Left lobe of liver (tissue), 2 donors: ENCODE measurements around the gene ILKAP. TPM values are rescaled to one million over a fixed set of nuclear protein-coding genes. Genes with fewer than 3 reads are reported as not detected.

ENCODE experiments used
- ATAC-seq: fragments of 200-7000 bp; cut with Tn5 transposase; one replicate; pipeline ENCODE4 v1.9.1; 2020; ENCODE audit warnings: mild to moderate bottlenecking, moderate library complexity
- DNase-seq: peaks from one replicate; pipeline ENCODE4 v3.0.0-alpha.2; 2020; ENCODE audit warnings: low spot score
- total RNA-seq: library from RNA; stranded (reverse); gene quantifications from one replicate; pipeline ENCODE4 v1.2.1, GENCODE V29; 2021
- donor health status: DM: no; HTN: no; CAD: no; lungs with moderate emphysema.
- donor health status: DM: no; HTN: yes; CAD: no.

ILKAP gene, protein sequence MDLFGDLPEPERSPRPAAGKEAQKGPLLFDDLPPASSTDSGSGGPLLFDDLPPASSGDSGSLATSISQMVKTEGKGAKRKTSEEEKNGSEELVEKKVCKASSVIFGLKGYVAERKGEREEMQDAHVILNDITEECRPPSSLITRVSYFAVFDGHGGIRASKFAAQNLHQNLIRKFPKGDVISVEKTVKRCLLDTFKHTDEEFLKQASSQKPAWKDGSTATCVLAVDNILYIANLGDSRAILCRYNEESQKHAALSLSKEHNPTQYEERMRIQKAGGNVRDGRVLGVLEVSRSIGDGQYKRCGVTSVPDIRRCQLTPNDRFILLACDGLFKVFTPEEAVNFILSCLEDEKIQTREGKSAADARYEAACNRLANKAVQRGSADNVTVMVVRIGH
- 20.1 TPM for total RNA-seq

DNA sequence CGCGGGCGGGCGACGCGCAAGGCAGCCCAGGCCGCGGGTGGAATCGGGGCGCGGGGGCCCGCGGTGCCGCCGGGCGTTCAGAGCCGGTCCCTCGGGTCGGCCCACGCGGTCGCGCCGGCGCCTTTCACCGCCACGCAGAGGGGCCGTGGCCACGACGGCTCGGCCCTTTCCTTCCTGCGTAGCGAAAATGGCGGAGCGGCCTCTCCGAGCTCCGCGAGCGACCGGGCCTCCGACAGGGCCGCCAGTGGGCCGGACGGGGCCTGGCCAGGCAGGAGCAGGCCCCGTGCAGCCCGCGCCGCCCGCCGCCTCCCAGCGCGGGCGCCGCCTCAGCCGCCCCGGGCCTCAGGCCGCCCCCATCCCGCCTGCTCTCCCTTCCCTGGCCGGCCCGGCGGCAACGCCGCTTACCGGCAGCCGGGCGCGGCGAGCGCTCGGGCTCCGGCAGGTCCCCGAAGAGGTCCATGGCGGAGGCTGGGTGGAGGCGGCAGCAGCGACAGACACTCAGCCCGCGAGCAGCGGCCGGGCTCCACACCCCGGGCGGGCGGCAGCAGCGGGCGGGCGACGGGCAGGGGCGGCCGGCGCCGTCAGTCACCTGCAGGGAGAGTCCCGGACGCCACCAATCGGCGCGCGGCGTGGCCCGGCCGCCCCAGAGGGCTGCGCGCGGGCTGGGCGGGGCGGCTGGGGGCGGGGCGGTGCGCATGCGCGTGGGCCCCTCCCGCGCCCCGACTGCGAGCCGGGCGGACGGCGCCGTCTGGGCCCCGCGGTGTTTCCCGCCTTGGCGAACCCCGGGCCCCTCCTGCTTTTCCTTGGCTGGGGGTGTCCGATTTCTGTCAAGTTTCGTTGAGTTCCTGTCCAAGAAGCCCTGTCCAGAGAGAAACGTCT, at the start of gene ILKAP:
ILKAP (minus strand) TSS at position 602 of the 879 bp plus-strand sequence; CDS start at position 460, 142 bp downstream.
- ATAC-seq (peak; percentile 98), DNase-seq (peak; percentile 90)

DNA sequence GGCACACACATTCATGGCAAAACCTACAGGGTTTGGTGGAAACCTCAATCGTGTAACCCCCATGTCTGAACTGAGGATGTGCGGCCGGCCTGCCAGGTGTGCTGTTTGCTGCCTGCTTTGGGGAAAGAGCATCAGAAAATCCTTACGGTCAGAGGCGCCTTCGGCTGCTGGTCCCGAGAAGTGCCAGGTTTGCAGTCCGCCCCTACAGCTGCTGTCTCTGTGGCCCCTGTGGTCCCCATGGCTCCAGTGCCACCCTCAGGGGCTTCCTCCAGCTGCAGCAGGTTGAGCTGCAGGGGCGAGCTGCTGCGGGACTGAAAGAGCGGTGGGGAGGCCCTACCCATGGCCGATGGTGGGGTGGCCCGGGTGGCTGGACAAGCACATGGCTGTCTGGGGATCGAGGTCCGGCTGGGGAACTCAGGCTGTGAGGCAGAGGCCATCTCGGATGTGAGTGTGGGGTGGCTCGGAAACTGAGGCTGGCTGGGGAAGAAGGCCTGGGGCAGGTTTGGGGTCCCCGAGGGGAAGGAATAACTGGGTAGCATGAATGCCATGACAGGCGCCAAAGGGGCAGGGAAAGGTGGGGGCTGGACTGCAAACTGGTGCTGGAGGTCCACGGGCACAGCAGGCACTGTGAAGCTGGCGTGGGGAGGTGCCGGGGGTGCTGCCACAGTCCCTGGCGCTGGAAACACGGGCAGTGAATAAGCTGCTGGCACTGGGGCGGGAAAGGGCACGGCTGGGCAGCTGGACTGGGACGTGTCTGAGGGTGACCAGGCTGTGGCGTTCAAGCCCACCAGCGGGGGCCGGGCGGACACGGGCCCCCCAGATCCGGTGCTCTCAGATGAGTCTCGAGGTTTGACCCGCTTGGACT, 49.5 kb upstream of the ILKAP start:
- ATAC-seq (no peak), DNase-seq (no peak)

DNA sequence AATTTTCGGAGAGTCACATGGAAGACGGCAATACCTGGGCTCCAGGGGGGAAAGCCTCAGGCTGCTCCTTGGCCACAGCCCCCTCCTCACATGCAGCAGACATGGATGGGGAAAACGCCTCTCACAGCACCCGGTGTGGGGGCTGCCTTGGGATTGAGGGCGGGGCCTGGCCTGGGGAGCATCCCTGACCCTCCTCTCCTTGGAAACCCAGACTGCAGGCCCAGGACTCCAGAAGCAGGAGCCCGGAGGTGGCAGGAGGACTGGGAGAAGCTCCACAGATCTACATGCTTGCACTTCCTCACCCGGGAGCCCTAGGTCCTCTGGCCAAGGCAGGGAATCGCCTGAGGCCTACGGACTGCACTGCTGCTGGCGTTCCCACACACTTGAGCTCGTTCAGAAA, 48.5 kb upstream of the ILKAP start:
- ATAC-seq, result no peak
- no peak for DNase-seq

DNA sequence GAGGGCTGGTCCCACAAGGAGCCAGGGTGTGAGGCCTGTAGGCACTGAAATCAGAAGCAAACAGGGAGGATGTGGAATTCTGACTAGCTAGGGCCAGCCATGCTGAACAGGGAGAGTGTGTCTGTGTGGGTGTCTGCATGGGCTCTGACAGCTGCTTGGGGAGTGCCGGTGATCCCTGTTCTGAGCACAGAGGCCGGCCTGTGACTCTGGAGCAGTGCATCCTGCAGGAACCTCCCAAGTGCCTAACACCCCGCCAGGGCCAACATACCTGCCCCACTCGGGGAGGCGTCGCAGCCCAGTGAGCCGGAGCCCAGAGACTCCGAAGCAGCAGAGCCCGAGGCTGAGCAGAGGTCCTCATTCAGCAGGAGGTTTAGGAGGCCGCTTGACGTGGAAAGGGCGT, 47.8 kb upstream of the ILKAP start:
- ATAC-seq, result no peak
- no peak for DNase-seq

DNA sequence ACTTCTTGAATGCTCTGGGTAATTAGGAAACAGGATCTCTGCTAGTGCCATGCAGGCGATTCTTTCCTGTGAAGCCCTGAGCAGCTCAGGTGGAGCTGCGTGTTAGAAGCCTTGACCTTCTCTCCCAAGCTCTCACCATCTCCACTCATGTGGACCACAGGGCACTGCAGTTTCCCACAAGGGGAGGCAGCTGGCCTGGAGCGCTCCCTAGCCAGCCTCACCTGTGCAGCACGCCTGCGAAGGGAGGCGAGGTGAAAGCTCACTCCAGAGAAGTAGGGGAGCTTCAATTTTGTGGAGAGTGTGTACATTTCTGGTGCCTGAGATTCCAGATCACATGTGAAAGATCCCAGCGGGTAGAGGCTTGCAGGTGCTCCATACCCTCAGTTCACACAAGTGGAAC, 47.4 kb upstream of the ILKAP start:
- DNase-seq, result no peak
- no peak for ATAC-seq

DNA sequence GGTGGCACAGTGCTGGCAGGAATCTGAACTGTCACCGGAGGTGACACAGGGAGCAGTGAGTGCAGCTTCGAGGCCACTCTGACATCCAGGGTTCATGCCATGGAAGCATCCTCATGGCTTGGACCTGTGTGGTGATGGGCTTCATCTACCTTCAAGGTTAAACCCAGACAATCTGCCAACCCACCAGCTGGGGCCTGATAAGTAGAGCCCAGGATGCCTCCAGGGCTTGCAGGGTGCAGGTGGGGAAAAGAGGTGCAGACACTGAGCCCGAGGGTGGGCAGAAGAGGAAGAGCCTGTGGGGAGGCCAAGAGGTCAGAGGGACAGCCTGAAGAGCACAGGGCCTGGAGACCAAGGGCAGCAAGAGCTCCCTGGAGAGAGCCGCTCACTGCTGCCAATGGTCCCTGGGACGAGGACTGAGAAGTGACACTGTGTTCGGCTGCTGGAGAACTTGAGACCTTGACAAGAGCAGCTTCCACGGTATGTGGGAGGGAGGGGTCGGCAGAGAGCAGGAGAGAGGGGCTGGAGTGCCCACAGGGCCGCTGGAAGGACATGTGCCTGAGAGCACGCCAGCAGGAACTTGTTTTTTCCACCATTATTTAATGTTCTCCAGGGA, 44.5 kb upstream of the ILKAP start:
- ATAC-seq, result no peak

DNA sequence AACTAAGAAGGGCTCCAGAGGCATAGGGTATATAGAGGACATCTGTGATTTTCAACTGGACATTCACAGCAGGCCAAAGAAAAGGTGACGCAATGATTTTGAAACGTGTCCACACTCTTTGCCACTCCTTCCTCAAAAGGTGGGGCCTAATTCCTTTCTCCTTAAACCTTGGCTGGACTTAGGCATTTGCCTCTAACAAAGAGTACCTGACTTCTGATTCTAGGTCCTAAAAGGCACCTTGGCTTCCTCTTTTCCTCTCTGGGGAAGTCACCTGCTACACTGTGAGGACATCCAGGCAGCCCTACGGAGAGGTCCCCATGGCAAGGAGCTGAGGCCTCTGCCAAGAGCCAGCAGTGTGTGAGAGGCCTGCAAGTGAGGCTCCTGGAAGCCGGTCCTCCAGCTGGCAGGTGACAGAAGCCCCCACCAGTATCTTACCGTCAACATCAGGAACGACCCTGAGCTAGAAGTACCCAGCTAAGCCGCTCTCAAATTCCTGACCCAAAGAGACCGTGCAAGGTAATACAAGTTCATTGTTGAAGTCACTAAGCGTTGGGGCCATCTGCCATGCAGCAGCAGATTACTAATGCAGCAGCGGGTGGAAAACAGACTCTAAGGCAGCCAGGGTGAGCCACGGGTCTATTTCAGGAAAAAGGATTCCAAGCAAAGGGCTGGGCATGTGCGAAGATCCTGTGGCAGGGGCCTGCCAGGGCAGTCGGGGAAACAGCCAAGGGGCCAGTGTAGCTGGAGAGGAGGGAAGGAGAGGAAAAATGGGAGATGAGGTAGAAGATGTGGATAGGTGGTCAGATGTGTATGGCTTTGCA, 43.7 kb upstream of the ILKAP start:
- DNase-seq (no peak), ATAC-seq (peak; percentile 61)

More for the DNA sequence above, 44.5 kb upstream of the ILKAP start:
- DNase-seq, result no peak

DNA sequence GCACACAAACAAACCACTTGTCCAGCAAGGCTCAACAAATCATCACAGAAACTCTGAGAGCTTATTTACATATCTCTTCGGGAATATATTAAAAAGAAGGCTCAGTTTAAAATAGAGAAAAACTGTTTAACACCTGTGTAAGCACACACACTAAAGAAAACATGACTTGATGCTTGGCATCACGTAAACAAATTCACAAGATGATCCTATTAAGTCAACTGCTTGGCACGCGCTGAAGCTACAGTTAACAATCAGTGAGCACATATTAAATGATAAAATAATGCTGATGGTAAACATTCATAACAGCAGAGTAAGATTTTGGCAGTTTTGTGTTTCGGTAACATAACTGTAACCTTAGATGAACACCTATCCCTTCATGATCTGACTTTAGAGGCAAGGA, 40.7 kb upstream of the ILKAP start:
- no peak for DNase-seq
- ATAC-seq, result no peak

DNA sequence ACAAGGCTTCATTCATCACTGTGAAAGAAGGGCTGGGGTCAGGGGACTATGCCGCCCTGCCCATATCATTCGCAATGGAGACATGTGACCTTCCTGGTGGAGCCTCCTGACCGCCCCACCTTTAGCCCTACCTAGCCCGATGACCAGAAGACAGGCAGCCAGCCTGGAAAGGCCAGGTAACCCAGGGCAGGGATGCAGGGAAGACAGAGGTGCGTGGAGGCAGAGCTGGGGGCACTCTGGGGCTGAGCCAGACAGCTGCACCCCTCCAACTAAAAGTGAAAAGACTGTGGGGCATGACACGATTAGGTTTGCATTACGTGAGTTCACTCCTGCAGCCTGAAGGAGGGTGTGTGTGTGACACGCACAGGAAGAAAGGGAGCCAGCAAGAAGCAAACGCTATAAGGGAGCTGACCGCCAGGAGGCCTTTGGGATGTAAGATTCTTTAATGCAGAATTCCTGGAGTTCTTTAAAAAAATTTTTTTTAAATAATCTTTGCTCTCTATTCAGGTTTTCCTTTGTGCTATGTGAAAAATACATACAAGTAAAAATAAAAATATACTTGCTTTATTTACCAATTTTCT, 40.1 kb upstream of the ILKAP start:
- DNase-seq, result no peak

DNA sequence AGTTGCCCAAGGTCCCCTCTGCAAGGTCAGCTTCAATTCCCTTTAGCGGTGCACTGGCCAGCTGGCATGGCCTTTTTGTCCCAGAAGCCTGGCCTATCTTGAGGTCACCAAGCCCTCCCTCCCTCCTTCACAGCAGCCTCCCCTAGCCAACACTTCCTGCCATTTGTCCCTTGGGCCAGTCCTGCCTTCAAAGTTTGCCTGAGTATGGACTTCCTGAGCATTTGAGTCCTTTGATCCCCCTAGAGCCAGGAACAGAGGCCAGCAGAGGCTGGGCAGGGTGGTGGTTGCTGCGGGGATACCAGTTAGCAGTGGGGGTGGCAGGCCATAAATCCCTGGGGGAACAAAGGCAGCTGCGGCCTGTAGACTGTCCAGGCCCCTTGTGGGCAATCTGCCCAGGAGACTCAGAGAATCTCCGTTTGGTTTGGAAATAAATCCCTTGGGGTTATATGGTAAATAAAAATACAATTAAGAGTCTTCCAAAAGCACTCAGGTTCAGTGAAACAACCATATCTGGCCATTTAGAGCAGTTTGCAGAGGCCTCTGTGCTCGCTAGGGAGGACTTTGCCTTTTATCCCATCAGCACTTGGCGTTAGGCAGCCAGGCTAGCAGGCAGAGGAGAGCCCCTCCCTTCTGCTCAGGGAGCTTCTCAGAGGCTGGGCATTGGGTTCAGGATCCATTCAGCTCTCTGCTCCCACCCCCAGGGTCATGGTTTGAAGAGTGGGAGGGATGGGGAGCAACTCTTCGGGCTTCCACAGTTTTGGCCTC, 39.4 kb upstream of the ILKAP start:
- DNase-seq, result peak; percentile 44
- peak; percentile 27 for ATAC-seq

More for the DNA sequence above, 40.1 kb upstream of the ILKAP start:
- no peak for ATAC-seq

DNA sequence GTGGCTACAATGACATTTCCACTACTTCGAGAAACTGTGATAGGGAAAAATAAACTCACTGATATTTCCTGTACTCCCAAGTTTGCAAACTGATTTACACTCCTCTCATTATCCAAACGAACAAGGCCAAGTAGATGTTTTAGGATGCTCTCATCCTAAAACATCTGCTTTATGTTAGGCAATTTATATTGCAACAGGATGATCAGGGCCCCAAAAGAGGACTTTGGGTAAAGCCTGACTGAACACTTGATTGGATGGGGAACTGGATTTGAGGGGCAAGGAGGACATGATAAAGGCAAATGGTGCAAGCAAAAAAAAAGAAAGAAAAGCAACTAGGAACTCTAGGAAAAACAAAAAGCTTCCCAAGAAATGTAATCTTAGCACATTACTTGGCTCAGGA, 38.5 kb upstream of the ILKAP start:
- no peak for DNase-seq
- no peak for ATAC-seq

DNA sequence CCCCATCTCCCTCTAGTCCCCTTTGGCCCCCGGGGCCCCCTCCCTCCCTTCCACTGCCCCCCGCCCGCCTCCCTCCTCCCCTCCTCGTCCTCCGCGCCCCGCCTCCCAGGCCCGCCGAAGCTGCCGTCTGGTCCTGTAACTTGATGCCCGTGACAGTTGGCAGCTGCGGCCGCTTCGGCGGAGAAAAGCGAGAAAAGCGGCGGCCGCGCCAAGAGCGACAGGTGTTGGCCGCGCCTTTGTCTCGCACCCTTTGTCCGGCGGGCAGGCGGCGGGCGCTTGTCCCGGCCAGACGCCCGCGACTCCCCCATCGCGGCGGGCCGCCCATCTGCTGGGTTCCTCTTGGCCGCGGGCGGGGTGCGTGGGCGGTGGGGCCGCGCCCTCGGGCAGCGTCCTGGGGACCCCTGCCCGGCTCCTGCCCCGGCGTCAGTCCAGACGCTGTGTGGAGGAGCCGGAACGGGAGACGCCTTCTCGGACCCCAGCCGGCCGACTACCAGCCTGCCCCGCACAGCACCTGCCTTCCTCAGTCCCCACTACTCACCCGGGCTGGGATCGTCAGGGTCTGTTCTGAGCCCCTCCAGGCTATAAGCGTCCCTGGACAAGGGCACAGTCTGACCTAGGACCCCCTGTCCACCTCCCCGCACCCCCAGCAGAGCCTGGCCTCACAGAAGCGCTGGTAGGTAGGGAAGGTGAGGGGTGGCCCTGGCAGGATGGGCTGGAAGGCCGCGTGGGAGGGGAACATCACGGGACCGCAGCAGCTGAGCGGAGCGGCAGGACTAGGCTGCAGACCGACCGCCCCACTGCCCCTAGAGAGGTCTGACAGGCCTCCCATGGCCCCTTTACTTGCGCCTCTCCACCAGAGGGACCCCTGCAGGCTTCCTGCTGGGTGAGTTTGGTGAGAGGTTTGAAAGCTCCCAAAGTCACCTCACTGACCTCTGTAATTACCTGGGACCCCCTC, 37.5 kb upstream of the ILKAP start:
- DNase-seq, result no peak
- ATAC-seq, result peak; percentile 10

DNA sequence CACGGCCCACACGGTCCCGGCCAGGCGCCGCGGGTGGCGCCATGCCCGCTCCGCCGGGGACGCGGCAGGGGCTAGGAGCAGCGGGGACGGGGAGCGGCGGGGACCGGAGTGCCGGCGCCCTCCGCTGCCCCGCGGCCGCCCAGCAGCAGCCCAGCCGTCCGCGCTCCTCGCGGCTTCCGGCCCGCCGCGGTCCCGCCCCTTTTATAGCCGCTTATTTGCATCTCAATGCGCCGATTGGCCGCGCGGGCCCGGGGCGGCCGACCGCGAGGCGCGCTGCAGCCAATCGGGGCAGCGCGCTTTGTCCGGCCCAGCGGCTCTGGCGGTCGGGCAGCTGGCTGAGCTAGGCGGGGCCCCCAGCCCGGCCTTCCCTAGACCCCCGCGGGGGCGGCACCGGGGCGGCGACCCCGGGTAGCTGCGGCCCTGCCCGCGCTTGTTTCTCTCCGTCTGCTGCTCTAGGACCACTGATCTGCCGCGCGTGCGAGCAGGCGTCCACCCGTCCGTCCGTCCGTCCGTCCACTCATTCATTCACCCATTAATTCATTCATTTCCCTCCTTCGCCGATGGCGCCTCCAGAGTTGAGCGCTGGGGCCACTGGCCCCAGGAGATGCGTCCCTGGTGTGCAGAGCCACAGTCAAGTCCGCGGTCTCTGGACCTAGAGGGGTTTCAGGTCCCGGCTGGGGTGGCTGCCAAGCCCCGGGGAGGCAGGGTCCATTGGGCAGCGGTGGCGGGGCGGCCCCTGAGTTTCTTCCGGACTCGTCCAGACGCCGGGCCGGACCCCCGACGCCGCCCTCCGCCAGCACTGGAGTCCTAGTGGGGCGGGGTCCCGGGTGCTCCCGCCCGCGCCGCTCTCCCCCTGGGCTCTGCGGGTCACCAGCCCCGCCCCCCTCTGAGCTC, 36.6 kb upstream of the ILKAP start, which contains the start of gene HES6:
HES6 (minus strand) TSS at position 176 of the 894 bp plus-strand sequence; CDS start at position 43, 133 bp downstream.
- DNase-seq, result peak; percentile 90
- ATAC-seq, result peak; percentile 93

DNA sequence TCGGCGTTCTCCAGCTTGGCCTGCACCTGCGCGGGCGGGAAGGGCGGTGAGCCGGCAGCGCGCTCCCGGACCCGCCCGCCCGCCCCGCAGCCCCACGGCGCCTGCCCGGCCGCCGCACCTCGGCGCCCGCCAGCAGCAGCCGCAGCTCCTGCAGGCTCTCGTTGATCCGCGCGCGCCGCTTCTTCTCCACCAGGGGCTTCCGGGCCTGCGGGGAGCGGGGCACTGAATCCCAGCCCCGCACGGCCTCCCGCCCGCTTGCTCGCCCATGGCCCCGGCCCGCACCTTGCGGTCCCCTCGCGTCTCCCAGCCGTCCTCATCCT, 36.0 kb upstream of the ILKAP start:
- ATAC-seq, result peak; percentile 7
- DNase-seq, result no peak

DNA sequence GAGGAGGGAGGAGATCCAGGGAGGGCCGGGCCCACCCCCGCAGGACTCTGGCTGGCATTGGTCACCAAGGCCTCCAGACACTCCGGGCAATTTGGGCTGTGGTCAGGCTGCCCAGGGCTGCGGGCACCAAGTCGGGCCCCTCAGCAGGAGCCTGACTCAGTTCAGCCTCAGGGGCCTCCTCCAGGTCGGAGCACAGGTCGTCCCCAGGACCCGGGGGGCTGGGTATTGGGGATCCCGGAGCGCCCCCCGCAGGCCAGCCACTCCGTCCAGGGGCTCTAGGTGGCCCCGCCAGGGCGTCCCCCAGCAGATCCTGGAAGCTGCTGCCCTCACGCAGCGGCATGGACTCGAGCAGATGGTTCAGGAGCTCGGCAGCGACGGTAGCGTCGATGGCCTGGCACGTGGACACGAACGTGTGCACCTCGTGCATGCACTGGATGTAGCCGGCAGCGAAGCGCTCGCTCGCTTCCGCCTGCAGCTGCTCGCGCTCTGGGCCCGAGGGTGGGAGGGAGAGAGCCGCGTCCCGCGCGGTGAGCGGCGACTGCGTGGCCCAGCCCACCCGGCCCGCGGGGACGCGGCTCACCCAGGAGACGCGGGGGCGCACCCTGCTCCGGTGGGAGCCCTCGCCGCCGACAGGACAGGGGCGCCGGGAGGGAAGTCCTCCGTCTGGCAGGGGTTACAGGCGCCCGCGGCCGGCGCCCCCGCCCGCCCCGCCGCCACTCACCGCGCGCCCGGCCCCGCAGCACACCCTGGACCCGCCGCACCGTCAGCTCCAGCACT, 35.5 kb upstream of the ILKAP start:
- ATAC-seq (no peak), DNase-seq (no peak)
